SIG-M5 treated with dmso at 0.1 percent for 504 hours (cell line): ENCODE data around the gene CORO2A.
"Not testable (repeated sequence)": the region's sequence is repeated elsewhere in the genome, so short reads cannot be mapped to it uniquely, and the experiment has no call there.

Source experiments
- DNase-seq: peaks from one replicate; lab custom pipeline; 2025; ENCODE audit not compliant: unreplicated experiment; lab: John Stamatoyannopoulos, UW

The CORO2A gene

GRCh38 chr9:98087420-98088354 lies 104.8 kb downstream of the CORO2A start:
- no peak for DNase-seq

GRCh38 chr9:98086461-98086860 lies 106.0 kb downstream of the CORO2A start:
- no peak for DNase-seq

GRCh38 chr9:98085944-98086343 lies 106.5 kb downstream of the CORO2A start:
- no peak for DNase-seq

GRCh38 chr9:98085058-98085457 lies 107.4 kb downstream of the CORO2A start:
- no peak for DNase-seq

GRCh38 chr9:98084396-98084795 lies 108.0 kb downstream of the CORO2A start:
- no peak for DNase-seq

- no peak for DNase-seq
Measured at GRCh38 chr9:98083566-98084183, 108.8 kb downstream of the CORO2A start.

- DNase-seq, result peak; percentile 9
Measured at GRCh38 chr9:98083061-98083501, 109.4 kb downstream of the CORO2A start.

GRCh38 chr9:98081477-98082219 lies 110.8 kb downstream of the CORO2A start:
- no peak for DNase-seq

- no peak for DNase-seq
Measured at GRCh38 chr9:98080780-98081179, 111.7 kb downstream of the CORO2A start.

- no peak for DNase-seq
Measured at GRCh38 chr9:98080326-98080725, 112.1 kb downstream of the CORO2A start.

- no peak for DNase-seq
Measured at GRCh38 chr9:98078895-98079294, 113.5 kb downstream of the CORO2A start.

- not testable (repeated sequence) for DNase-seq
Measured at GRCh38 chr9:98076514-98076890, 115.9 kb downstream of the CORO2A start.

- no peak for DNase-seq
Measured at GRCh38 chr9:98075332-98075805, 117.1 kb downstream of the CORO2A start.

GRCh38 chr9:98074115-98074990 lies 118.1 kb downstream of the CORO2A start:
- DNase-seq, result peak; percentile 27

GRCh38 chr9:98071737-98072136 lies 120.7 kb downstream of the CORO2A start:
- DNase-seq, result peak; percentile 19
